ENCODE data around the gene SYT2. TPM values are rescaled to one million over a fixed set of nuclear protein-coding genes. Genes with fewer than 3 reads are reported as not detected.

SYT2 gene
- total and polyA plus RNA-seq, 4 donors: 0.03 to 0.09 (median 0.05) TPM; not detected in 1

DNA sequence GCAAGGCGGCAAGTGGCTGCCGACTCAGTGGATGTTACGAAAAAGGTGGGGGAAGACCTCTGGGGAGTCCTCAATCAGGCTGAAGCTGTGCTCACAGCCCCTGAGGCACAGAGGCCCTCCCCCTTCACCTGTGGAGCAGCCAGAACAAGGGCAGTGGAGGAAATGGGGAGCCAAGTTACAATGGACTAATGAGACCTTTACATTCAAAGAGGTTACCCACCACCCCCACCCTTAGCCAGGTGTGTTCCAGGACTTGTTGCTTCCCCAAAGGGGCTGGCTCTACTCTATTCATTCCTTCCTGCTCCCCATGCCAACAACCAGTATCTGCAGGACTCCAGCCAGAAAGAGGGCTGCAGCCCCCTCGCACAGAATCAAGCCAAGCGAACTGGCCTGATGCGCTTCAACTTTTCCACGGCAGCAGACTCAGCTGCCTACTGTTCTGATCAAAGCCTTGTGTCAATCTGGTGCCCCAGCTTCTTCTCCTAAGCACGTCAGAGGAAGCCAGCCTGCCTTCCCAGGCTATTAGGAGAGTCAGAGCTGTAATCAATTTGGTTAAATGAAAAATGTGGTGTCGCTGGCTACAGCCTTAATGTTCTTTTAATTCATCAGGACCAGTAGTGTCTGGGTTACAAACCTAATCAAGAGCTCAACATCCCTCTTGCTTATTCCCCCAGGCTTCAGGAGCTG is 1.8 kb upstream of the SYT2 start:
- H3K4me3 ChIP-seq (ENCODE audit: low read length in 2 of 2): no peak overlapping the region
- intact Hi-C loops (cut with DNase I): no loop called here
- no peak overlapping the region for H3K27ac ChIP-seq (ENCODE audit: low read depth in 1 of 2, low read length in 2 of 2)
- no peaks in the 10 kb centered on the region for H3K9me3 ChIP-seq (ENCODE audit: control insufficient read depth, low read length)
- H3K27me3 ChIP-seq (ENCODE audit: control insufficient read depth in 1 of 2, insufficient read depth in 2 of 2, low read length in 1 of 2): no peaks in the 10 kb centered on the region
- H3K4me1 ChIP-seq (ENCODE audit: control insufficient read depth in 1 of 2, insufficient read depth in 2 of 2, low read length in 2 of 2): no peaks in the 10 kb centered on the region
- WGBS, 2 donors: 79 to 82% methylated on average over 9 of the region's 9 CpGs
- no peak for ATAC-seq (ENCODE audit: low FRiP score)
- DNase-seq: no peak
- H3K36me3 ChIP-seq (ENCODE audit: control insufficient read depth in 1 of 2, insufficient read depth in 2 of 2, low read length in 1 of 2): no peaks in the 10 kb centered on the region

DNA sequence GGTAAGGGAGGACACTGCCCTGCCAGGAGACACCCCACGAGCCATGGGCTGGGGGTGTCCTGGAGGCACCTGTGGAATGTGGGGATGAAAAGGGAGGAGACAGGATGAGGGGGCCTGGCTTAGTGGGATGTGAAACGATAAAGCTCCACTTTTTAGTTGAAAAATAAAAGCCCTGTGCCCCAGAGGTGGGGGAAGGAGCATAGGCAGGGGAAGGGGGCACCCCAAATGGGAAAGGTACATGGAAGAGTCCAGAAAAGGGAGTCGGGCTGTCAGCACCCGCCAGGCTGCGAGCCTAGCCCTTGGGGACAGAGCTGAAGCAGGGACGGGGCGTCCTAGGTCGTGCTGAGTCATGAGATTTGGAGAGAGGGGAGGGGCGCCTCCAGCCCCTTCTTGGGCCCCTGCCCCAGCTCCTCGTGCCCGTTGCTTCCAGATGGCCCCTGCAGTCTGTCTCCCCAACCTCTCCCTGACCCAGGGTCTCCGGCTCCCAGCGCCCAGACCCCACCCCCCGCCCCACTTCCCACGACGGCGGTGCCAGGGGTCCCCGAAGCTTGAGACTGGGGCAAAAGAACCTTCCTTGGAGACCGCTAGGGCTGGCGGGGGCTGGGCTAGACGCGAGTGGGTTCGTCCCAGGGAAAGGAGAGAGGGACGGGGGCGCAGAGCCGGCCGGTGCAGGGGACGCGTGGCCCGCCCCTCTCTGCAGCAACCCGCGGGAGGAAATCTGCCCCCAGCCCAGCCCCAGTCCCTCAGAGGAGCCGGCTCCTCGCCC is 795 bp downstream of the SYT2 start:
- no peak overlapping the region for H3K27ac ChIP-seq (ENCODE audit: low read depth in 1 of 2, low read length in 2 of 2)

DNA sequence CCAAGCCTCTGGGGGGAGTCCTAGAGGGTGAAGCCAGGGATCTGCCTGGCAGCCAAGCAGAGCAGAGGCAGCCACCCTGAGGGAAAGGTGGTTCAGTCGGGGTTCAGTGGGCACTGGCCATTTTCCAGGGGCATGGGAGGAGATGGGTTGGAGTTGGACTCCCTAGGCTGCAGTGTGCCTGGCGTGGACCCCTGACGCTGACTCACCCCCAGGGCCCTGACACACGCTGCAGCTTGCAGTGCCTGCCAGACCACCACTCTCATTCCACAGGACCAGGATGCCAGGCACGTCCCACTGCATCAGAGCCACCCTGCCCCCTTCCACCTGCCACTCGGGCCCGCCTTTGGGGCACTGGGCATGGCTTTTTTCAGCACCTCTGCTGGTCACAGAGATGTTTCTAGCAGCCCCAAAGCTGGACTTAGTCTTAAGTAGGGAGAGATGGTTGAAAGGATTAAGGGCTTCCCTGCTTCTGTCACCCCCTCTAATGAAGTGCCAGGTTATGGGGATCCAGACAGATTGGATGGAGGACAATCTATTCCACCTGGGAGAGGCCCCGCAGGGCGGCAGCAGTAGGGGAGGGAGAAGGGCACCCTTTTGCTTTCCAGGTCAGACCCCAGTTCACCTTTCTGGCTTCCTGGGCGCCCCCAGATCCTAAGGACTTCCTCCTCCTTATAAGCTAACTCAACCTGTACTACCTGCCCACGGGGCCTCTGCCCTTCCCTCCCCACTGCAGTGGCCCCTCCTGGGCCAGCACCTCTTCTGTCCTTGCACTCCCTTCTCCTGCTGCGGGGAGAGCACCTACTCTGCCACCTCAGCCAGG is 1.6 kb downstream of the SYT2 start:
- no peaks in the 10 kb centered on the region for H3K36me3 ChIP-seq (ENCODE audit: control insufficient read depth in 1 of 2, insufficient read depth in 2 of 2, low read length in 1 of 2)
- DNase-seq: no peak
- H3K27me3 ChIP-seq (ENCODE audit: control insufficient read depth in 1 of 2, insufficient read depth in 2 of 2, low read length in 1 of 2): no peaks in the 10 kb centered on the region
- no peak overlapping the region for H3K4me3 ChIP-seq (ENCODE audit: low read length in 2 of 2)
- WGBS, 2 donors: 50 to 62% methylated on average over 12 of the region's 12 CpGs
- no peaks in the 10 kb centered on the region for H3K9me3 ChIP-seq (ENCODE audit: control insufficient read depth, low read length)
- intact Hi-C loops (cut with DNase I): no loop called here
- ATAC-seq (ENCODE audit: low FRiP score): no peak
- no peak overlapping the region for H3K27ac ChIP-seq (ENCODE audit: low read depth in 1 of 2, low read length in 2 of 2)
- no peaks in the 10 kb centered on the region for H3K4me1 ChIP-seq (ENCODE audit: control insufficient read depth in 1 of 2, insufficient read depth in 2 of 2, low read length in 2 of 2)

More for the DNA sequence above, 795 bp downstream of the SYT2 start:
- H3K27me3 ChIP-seq (ENCODE audit: control insufficient read depth in 1 of 2, insufficient read depth in 2 of 2, low read length in 1 of 2): no peaks in the 10 kb centered on the region
- ATAC-seq (ENCODE audit: low FRiP score) (peak; percentile 12), DNase-seq (no peak)
- H3K4me1 ChIP-seq (ENCODE audit: control insufficient read depth in 1 of 2, insufficient read depth in 2 of 2, low read length in 2 of 2): no peaks in the 10 kb centered on the region
- intact Hi-C loops (cut with DNase I): no loop called here
- no peak overlapping the region for H3K4me3 ChIP-seq (ENCODE audit: low read length in 2 of 2)
- WGBS, 2 donors: 2 to 4% methylated on average over 30 to 34 of the region's 34 CpGs
- H3K9me3 ChIP-seq (ENCODE audit: control insufficient read depth, low read length): no peaks in the 10 kb centered on the region
- no peaks in the 10 kb centered on the region for H3K36me3 ChIP-seq (ENCODE audit: control insufficient read depth in 1 of 2, insufficient read depth in 2 of 2, low read length in 1 of 2)

DNA sequence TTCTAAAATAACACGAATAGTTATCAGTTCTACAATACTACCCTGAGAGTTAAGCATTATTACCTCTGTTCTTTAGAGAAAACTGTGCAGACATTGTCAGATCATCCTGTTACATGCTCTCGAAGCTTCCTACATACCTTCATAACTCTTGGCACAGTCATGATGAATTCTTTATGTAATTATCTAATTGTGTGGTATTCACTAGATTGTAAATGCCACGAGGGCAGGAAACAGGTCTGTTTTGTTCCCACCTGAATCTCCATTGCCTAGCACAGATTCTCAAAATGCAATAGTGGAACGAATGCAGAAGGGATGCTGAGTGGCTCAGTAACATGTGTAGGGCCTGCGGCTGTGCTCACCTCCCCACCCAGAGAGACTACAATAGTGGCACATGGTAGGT is 3.4 kb downstream of the SYT2 start:
- Histone ChIP-seq H3K4me3 (ENCODE audit: low read length in 2 of 2) (no peak overlapping the region), H3K27me3 (ENCODE audit: control insufficient read depth in 1 of 2, insufficient read depth in 2 of 2, low read length in 1 of 2) (no peaks in the 10 kb centered on the region), H3K36me3 (ENCODE audit: control insufficient read depth in 1 of 2, insufficient read depth in 2 of 2, low read length in 1 of 2) (no peaks in the 10 kb centered on the region), H3K27ac (ENCODE audit: low read depth in 1 of 2, low read length in 2 of 2) (no peak overlapping the region), H3K4me1 (ENCODE audit: control insufficient read depth in 1 of 2, insufficient read depth in 2 of 2, low read length in 2 of 2) (no peaks in the 10 kb centered on the region), H3K9me3 (ENCODE audit: control insufficient read depth, low read length) (no peaks in the 10 kb centered on the region)
- intact Hi-C loops (cut with DNase I): no loop called here
- DNase-seq (no peak), ATAC-seq (ENCODE audit: low FRiP score) (no peak)
- WGBS, 2 donors: 82 to 83% methylated on average over 5 of the region's 5 CpGs

DNA sequence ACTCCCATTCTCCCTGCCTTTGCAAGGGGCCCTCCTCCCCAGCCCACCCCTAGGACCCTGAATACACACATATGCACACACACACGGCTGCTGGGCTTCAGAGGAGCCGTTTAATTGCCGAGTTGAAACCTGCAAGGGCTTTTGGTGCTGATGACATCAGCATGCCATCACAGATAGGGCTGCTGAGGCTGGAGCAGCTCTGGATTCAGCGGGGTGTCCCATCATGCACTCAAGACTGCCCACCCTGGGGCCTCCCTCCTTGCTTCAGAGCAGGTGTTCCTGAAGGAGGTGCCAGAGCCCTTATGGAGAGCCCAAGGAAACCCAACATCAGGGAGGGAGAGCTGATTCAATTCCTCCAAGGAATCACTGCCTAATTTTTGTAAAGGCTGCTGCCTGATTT is 5.7 kb downstream of the SYT2 start:
- Histone ChIP-seq H3K27me3 (ENCODE audit: control insufficient read depth in 1 of 2, insufficient read depth in 2 of 2, low read length in 1 of 2) (no peaks in the 10 kb centered on the region), H3K9me3 (ENCODE audit: control insufficient read depth, low read length) (no peaks in the 10 kb centered on the region), H3K27ac (ENCODE audit: low read depth in 1 of 2, low read length in 2 of 2) (no peak overlapping the region), H3K4me1 (ENCODE audit: control insufficient read depth in 1 of 2, insufficient read depth in 2 of 2, low read length in 2 of 2) (no peaks in the 10 kb centered on the region), H3K36me3 (ENCODE audit: control insufficient read depth in 1 of 2, insufficient read depth in 2 of 2, low read length in 1 of 2) (no peaks in the 10 kb centered on the region), H3K4me3 (ENCODE audit: low read length in 2 of 2) (no peak overlapping the region)
- intact Hi-C loops (cut with DNase I): no loop called here
- DNase-seq (no peak), ATAC-seq (ENCODE audit: low FRiP score) (no peak)
- 63 to 67% methylated on average over 4 of the region's 4 CpGs for WGBS, 2 donors

DNA sequence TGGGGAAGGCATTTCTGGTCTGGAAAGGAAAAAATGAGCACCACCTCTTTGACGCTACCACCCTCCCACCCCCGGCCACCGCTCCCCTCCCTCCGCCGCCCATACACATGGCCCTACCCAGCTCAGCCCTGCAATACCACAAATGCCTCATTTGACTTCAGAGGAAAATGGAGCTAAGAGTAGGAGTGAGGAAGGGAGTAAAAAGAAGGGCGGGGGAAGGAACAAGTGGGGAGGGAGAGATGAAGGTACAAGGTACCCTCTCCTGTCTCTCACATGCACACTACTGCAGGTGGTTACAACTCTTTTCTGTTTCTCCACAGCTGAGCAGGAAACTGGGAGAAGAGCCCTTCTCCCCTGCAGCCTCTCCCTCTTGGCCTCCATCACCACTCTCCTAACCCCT is 7.1 kb downstream of the SYT2 start:
- no peak overlapping the region for H3K4me3 ChIP-seq (ENCODE audit: low read length in 2 of 2)
- no peaks in the 10 kb centered on the region for H3K9me3 ChIP-seq (ENCODE audit: control insufficient read depth, low read length)
- H3K27me3 ChIP-seq (ENCODE audit: control insufficient read depth in 1 of 2, insufficient read depth in 2 of 2, low read length in 1 of 2): no peaks in the 10 kb centered on the region
- no peaks in the 10 kb centered on the region for H3K36me3 ChIP-seq (ENCODE audit: control insufficient read depth in 1 of 2, insufficient read depth in 2 of 2, low read length in 1 of 2)
- DNase-seq (no peak), ATAC-seq (ENCODE audit: low FRiP score) (no peak)
- WGBS, 2 donors: 62 to 81% methylated on average over 6 of the region's 6 CpGs
- intact Hi-C loops (cut with DNase I): no loop called here
- no peaks in the 10 kb centered on the region for H3K4me1 ChIP-seq (ENCODE audit: control insufficient read depth in 1 of 2, insufficient read depth in 2 of 2, low read length in 2 of 2)
- no peak overlapping the region for H3K27ac ChIP-seq (ENCODE audit: low read depth in 1 of 2, low read length in 2 of 2)

DNA sequence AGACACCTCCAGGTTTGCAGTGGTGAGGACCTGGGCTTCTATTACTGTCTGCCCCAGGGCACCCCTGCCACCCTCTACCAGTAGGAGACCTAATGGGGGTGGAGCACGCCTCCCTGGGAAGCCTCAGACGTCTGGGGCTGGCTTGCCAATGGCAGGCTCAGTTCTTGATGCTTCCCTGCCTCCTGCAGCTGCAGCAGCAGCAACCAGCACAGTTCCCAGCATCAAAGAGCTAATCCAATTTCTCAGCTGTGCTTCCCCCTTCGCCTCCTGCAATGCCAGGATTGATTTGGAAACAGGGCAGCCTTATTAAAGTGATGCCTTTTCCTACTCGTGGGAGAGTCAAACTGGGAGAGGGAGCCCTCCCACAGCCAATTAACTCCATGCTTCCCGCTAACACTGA is 8.2 kb downstream of the SYT2 start:
- no peaks in the 10 kb centered on the region for H3K27me3 ChIP-seq (ENCODE audit: control insufficient read depth in 1 of 2, insufficient read depth in 2 of 2, low read length in 1 of 2)
- intact Hi-C loops (cut with DNase I): no loop called here
- WGBS, 2 donors: 50 to 57% methylated on average over 5 of the region's 5 CpGs

DNA sequence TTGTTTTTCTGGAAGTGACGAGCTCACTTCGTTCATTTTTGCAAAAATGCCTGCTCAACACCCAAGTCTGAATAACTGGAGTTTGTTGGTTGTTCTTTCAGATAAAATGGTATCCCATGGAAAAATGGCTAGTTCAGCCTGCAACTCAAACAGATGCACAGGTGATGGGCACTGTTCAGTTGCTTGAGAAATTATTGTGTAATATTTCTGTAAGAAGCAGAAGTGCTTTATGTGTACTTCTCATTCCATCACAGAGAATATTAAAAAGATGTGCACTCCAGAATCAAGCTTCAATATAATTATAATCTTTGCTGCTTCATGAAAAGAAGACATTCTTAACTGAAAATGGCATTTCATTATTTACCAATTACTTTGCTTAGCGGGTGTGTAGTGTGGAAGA is 9.1 kb downstream of the SYT2 start:
- no peaks in the 10 kb centered on the region for H3K27me3 ChIP-seq (ENCODE audit: control insufficient read depth in 1 of 2, insufficient read depth in 2 of 2, low read length in 1 of 2)
- WGBS, 2 donors: 86% methylated on average over 3 of the region's 3 CpGs
- H3K4me3 ChIP-seq (ENCODE audit: low read length in 2 of 2): no peak overlapping the region
- no peaks in the 10 kb centered on the region for H3K4me1 ChIP-seq (ENCODE audit: control insufficient read depth in 1 of 2, insufficient read depth in 2 of 2, low read length in 2 of 2)
- no peaks in the 10 kb centered on the region for H3K36me3 ChIP-seq (ENCODE audit: control insufficient read depth in 1 of 2, insufficient read depth in 2 of 2, low read length in 1 of 2)
- no peak overlapping the region for H3K27ac ChIP-seq (ENCODE audit: low read depth in 1 of 2, low read length in 2 of 2)
- ATAC-seq (ENCODE audit: low FRiP score): no peak
- H3K9me3 ChIP-seq (ENCODE audit: control insufficient read depth, low read length): no peaks in the 10 kb centered on the region
- no peak for DNase-seq
- intact Hi-C loops (cut with DNase I): no loop called here

More for the DNA sequence above, 8.2 kb downstream of the SYT2 start:
- DNase-seq (peak in 1 of 2 donors; percentile 23), ATAC-seq (ENCODE audit: low FRiP score) (no peak)
- H3K4me1 ChIP-seq (ENCODE audit: control insufficient read depth in 1 of 2, insufficient read depth in 2 of 2, low read length in 2 of 2): no peaks in the 10 kb centered on the region
- no peak overlapping the region for H3K4me3 ChIP-seq (ENCODE audit: low read length in 2 of 2)
- H3K27ac ChIP-seq (ENCODE audit: low read depth in 1 of 2, low read length in 2 of 2): no peak overlapping the region
- H3K9me3 ChIP-seq (ENCODE audit: control insufficient read depth, low read length): no peaks in the 10 kb centered on the region
- H3K36me3 ChIP-seq (ENCODE audit: control insufficient read depth in 1 of 2, insufficient read depth in 2 of 2, low read length in 1 of 2): no peaks in the 10 kb centered on the region
